Large intestine (tissue), 3 donors: ENCODE results near the gene STING1. TPM values are rescaled to one million over a fixed set of nuclear protein-coding genes. Genes with fewer than 3 reads are reported as not detected.
A peak's percentile ranks its signal among the peaks of the same experiment; 100 is the strongest.
"Not testable (repeated sequence)": the region's sequence is repeated elsewhere in the genome, so short reads cannot be mapped to it uniquely, and the experiment has no call there.

Experiments
- DNase-seq, 2 donors: peaks; one replicate each; pipeline versions ENCODE4 v3.0.0 to v3.0.0-alpha.2; 2013
- H3K27ac ChIP-seq: one replicate; pipeline ENCODE4 v1.5.1; 2013; ENCODE audit warnings: low read length
- H3K27me3 ChIP-seq: 2 replicates; pipeline ENCODE4 v1.6.1; 2013; ENCODE audit warnings: low read length; ENCODE audit not compliant: control insufficient read depth, insufficient read depth
- H3K36me3 ChIP-seq: 2 replicates; pipeline ENCODE4 v1.6.1; 2013; ENCODE audit warnings: low read length; ENCODE audit not compliant: control insufficient read depth, insufficient read depth
- H3K4me1 ChIP-seq: one replicate; pipeline ENCODE4 v1.6.1; 2013; ENCODE audit warnings: low read length; ENCODE audit not compliant: control insufficient read depth, insufficient read depth
- H3K4me3 ChIP-seq: one replicate; pipeline ENCODE4 v1.5.1; 2013; ENCODE audit warnings: low read length
- H3K9me3 ChIP-seq: one replicate; pipeline ENCODE4 v1.6.1; 2013; ENCODE audit warnings: mild to moderate bottlenecking, low read depth, low read length, moderate library complexity; ENCODE audit not compliant: control insufficient read depth
- WGBS: methylation state at CpG from one replicate; pipeline ENCODE4 v1.1.5; 2013; ENCODE audit warnings: low lambda C conversion rate; ENCODE audit not compliant: insufficient coverage; 5-methylcytosine and 5-hydroxymethylcytosine counted together
- polyA plus RNA-seq: library from polyadenylated mRNA; unstranded; fragments of 120-200 nt; gene quantifications from one replicate; pipeline ENCODE4 v1.2.1, GENCODE V29; 2013

Gene STING1
- polyA plus RNA-seq, 1 donor = 19.6 TPM

GRCh38 chr5:139503036-139503817, 20.7 kb upstream of the STING1 start:
- not testable (repeated sequence) for H3K27ac ChIP-seq, H3K4me1 ChIP-seq, H3K9me3 ChIP-seq, H3K36me3 ChIP-seq, DNase-seq, H3K4me3 ChIP-seq, H3K27me3 ChIP-seq
- WGBS = no CpG with 5 or more reads among the region's 15 CpGs

GRCh38 chr5:139501381-139501780, 18.8 kb upstream of the STING1 start:
- Histone ChIP-seq H3K36me3 (no peaks in the 10 kb centered on the region), H3K27me3 (no peaks in the 10 kb centered on the region), H3K27ac (no peak overlapping the region), H3K9me3 (no peaks in the 10 kb centered on the region), H3K4me3 (no peak overlapping the region), H3K4me1 (no peaks in the 10 kb centered on the region)
- no peak for DNase-seq
- no CpG with 5 or more reads among the region's 4 CpGs for WGBS

- no peak overlapping the region for H3K27ac ChIP-seq
- H3K27me3 ChIP-seq = no peaks in the 10 kb centered on the region
- no peaks in the 10 kb centered on the region for H3K9me3 ChIP-seq
- H3K4me3 ChIP-seq = no peak overlapping the region
- no peak for DNase-seq
- no CpG with 5 or more reads among the region's 3 CpGs for WGBS
- H3K36me3 ChIP-seq = no peaks in the 10 kb centered on the region
- peaks cover 4% of the 10 kb centered on the region for H3K4me1 ChIP-seq
Measured at GRCh38 chr5:139495638-139496435, 13.3 kb upstream of the STING1 start.

- Histone ChIP-seq H3K9me3 (no peaks in the 10 kb centered on the region), H3K27me3 (no peaks in the 10 kb centered on the region), H3K4me1 (peaks cover 4% of the 10 kb centered on the region), H3K4me3 (no peak overlapping the region), H3K27ac (no peak overlapping the region), H3K36me3 (no peaks in the 10 kb centered on the region)
- DNase-seq = no peak
Measured at GRCh38 chr5:139494832-139495231, 12.3 kb upstream of the STING1 start.

GRCh38 chr5:139494256-139494655, 11.7 kb upstream of the STING1 start:
- H3K4me1 ChIP-seq = peaks cover 4% of the 10 kb centered on the region
- H3K9me3 ChIP-seq = no peaks in the 10 kb centered on the region
- H3K27ac ChIP-seq = no peak overlapping the region
- H3K4me3 ChIP-seq = no peak overlapping the region
- 0% methylated on average over 1 of the region's 3 CpGs for WGBS
- no peaks in the 10 kb centered on the region for H3K36me3 ChIP-seq
- no peaks in the 10 kb centered on the region for H3K27me3 ChIP-seq
- peak; percentile 57 to 72 for DNase-seq

- H3K27ac ChIP-seq = no peak overlapping the region
Measured at GRCh38 chr5:139492700-139493192, 10.2 kb upstream of the STING1 start.

GRCh38 chr5:139488260-139488659, 5.7 kb upstream of the STING1 start:
- H3K4me1 ChIP-seq = peaks cover 4% of the 10 kb centered on the region
- no peaks in the 10 kb centered on the region for H3K36me3 ChIP-seq
- WGBS = no CpG with 5 or more reads among the region's 3 CpGs
- H3K27ac ChIP-seq = no peak overlapping the region
- no peaks in the 10 kb centered on the region for H3K27me3 ChIP-seq
- no peak overlapping the region for H3K4me3 ChIP-seq
- peak in 1 of 2 donors; percentile 2 for DNase-seq
- H3K9me3 ChIP-seq = no peaks in the 10 kb centered on the region

More at GRCh38 chr5:139492700-139493192, 10.2 kb upstream of the STING1 start:
- Histone ChIP-seq H3K27me3 (no peaks in the 10 kb centered on the region), H3K9me3 (no peaks in the 10 kb centered on the region), H3K4me3 (no peak overlapping the region), H3K36me3 (no peaks in the 10 kb centered on the region), H3K4me1 (peaks cover 4% of the 10 kb centered on the region)
- no CpG with 5 or more reads among the region's 6 CpGs for WGBS
- DNase-seq = peak in 1 of 2 donors; percentile 21

- no CpG with 5 or more reads among the region's 7 CpGs for WGBS
Measured at GRCh38 chr5:139486201-139486600, 3.6 kb upstream of the STING1 start.

GRCh38 chr5:139482890-139483208, 291 bp upstream of the STING1 start:
- peak overlapping the region; percentile 83 for H3K27ac ChIP-seq
- H3K9me3 ChIP-seq, H3K27me3 ChIP-seq, DNase-seq, H3K4me3 ChIP-seq, H3K4me1 ChIP-seq, H3K36me3 ChIP-seq: not testable (repeated sequence)
- WGBS = no CpG with 5 or more reads among the region's 6 CpGs

More at GRCh38 chr5:139486201-139486600, 3.6 kb upstream of the STING1 start:
- no peaks in the 10 kb centered on the region for H3K9me3 ChIP-seq
- no peaks in the 10 kb centered on the region for H3K36me3 ChIP-seq
- H3K4me3 ChIP-seq = no peak overlapping the region
- no peak for DNase-seq
- H3K27ac ChIP-seq = no peak overlapping the region
- H3K4me1 ChIP-seq = peaks cover 3% of the 10 kb centered on the region
- H3K27me3 ChIP-seq = no peaks in the 10 kb centered on the region

- Histone ChIP-seq H3K36me3 (peaks cover 5% of the 10 kb centered on the region), H3K27ac (peak overlapping the region; percentile 83), H3K9me3 (no peaks in the 10 kb centered on the region), H3K4me3 (peak overlapping the region; percentile 35), H3K27me3 (no peaks in the 10 kb centered on the region), H3K4me1 (peaks cover 3% of the 10 kb centered on the region)
- DNase-seq = no peak
- WGBS = no CpG with 5 or more reads among the region's 5 CpGs
Measured at GRCh38 chr5:139481580-139482049, 943 bp downstream of the STING1 start.
